ENCODE data around the gene DOCK11.
"Not testable (repeated sequence)": the region's sequence is repeated elsewhere in the genome, so short reads cannot be mapped to it uniquely, and the experiment has no call there.

DOCK11 gene

GRCh38 chrX:118715917-118716316 lies 220.3 kb downstream of the DOCK11 start:
- not testable (repeated sequence) for DNase-seq

- DNase-seq = not testable (repeated sequence)
These were observed 221.2 kb downstream of the DOCK11 start for GRCh38 chrX:118716833-118717232.

GRCh38 chrX:118717678-118718391 lies 222.2 kb downstream of the DOCK11 start:
- no peak for DNase-seq

GRCh38 chrX:118718737-118719136 lies 223.1 kb downstream of the DOCK11 start:
- no peak for DNase-seq

GRCh38 chrX:118720058-118720707 lies 224.6 kb downstream of the DOCK11 start:
- peak; percentile 59 for DNase-seq

- DNase-seq = no peak
These were observed 227.8 kb downstream of the DOCK11 start for GRCh38 chrX:118723376-118723775.

GRCh38 chrX:118724365-118724764 lies 228.8 kb downstream of the DOCK11 start:
- no peak for DNase-seq

- DNase-seq = no peak
These were observed 229.2 kb downstream of the DOCK11 start for GRCh38 chrX:118724775-118725174.

- no peak for DNase-seq
These were observed 230.8 kb downstream of the DOCK11 start for GRCh38 chrX:118726396-118726795.

- peak; percentile 58 for DNase-seq
These were observed 231.5 kb downstream of the DOCK11 start, which contains the start of gene IL13RA1 for GRCh38 chrX:118726887-118727685. Gene IL13RA1, plus strand, starts transcription at chrX:118727606. Its CDS starts 33 bp downstream, at chrX:118727639.

GRCh38 chrX:118727686-118728339 lies 232.2 kb downstream of the DOCK11 start:
- DNase-seq = no peak

- no peak for DNase-seq
These were observed 233.5 kb downstream of the DOCK11 start for GRCh38 chrX:118729042-118729652.

- no peak for DNase-seq
These were observed 235.1 kb downstream of the DOCK11 start for GRCh38 chrX:118730500-118731247.

- DNase-seq = not testable (repeated sequence)
These were observed 236.9 kb downstream of the DOCK11 start for GRCh38 chrX:118732551-118732950.

GRCh38 chrX:118734909-118735308 lies 239.3 kb downstream of the DOCK11 start:
- no peak for DNase-seq

Data from NCI-H1048 (cell line).